CD4-positive, alpha-beta T cell treated with Interleukin-17A for 4 hours (primary cell): ENCODE measurements around the gene RILPL1.
"Not testable (repeated sequence)": the region's sequence is repeated elsewhere in the genome, so short reads cannot be mapped to it uniquely, and the experiment has no call there.

Source experiments
- DNase-seq: peaks from one replicate; pipeline ENCODE4 v3.0.0-alpha.2; 2020; ENCODE audit warnings: mixed read lengths

RILPL1 gene, protein sequence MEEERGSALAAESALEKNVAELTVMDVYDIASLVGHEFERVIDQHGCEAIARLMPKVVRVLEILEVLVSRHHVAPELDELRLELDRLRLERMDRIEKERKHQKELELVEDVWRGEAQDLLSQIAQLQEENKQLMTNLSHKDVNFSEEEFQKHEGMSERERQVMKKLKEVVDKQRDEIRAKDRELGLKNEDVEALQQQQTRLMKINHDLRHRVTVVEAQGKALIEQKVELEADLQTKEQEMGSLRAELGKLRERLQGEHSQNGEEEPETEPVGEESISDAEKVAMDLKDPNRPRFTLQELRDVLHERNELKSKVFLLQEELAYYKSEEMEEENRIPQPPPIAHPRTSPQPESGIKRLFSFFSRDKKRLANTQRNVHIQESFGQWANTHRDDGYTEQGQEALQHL

DNA sequence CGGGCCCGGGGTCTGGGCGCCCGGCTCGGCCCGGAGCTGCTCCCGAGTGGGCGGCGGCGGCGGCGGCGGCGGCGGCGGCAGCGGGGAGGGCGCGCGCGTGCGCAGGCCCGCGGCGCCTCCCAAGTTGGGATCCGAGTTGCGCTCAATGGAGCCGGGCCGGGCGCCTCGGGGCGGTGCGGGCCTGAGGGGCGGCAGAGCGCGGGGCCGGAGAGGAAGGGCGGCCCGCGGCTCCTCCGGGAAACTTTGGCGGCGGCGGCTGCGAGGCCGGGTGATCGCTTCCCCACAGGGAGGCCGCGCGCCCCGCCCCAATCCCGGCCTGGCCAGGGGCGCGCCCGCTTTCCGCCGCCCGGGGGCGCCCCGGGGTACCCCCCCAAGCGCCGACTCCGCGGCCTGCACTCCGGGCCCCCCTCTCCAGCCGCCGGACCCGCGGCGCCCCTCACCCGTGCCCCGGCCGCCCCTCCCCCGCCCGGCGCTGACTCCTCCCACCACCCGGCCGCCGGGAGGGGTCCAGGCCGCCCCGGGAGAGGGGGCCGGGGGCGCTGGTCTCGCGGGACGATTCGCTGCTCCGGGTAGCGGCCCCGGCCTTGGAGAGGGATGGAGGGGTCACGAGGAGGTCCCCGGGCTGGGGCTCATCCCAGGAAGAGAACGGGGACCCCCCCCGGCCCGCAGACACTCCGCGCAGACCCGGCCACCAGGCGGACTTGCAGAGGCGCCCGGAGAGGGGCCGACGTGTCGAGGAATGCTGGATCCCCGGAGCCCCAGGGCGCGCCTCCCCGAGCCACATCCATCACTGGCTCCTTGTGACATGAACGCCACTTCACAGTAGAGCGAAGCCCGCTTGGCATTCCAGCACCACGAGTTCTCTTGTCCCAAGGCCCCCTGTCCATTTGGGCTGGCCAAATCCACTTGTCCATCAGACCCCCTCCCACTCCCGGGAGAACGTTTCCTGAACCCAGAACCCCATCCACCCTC lies at the start of gene RILPL1:
RILPL1 (minus strand) TSS at position 48 of the 972 bp plus-strand sequence. CDS start 237 bp downstream, outside the sequence.
- peak; percentile 66 for DNase-seq

DNA sequence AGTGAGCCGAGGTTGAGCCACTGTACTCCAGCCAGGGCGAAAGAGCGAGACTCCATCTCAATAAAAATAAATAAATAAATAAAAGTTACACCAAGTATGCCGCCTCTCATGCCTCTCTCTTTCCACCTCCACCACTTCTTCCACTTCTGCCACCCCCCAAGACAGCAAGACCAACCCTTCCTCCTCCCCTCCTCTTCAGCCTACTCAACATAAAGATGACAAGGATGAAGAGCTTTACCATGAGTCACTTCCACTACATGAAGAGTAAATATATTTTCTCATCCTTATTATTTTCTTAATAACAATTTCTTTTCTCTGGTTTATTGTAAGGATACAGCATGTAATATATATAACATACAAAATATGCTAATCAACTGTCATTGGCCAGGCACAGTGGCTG lies 47.3 kb upstream of the RILPL1 start:
- no peak for DNase-seq

DNA sequence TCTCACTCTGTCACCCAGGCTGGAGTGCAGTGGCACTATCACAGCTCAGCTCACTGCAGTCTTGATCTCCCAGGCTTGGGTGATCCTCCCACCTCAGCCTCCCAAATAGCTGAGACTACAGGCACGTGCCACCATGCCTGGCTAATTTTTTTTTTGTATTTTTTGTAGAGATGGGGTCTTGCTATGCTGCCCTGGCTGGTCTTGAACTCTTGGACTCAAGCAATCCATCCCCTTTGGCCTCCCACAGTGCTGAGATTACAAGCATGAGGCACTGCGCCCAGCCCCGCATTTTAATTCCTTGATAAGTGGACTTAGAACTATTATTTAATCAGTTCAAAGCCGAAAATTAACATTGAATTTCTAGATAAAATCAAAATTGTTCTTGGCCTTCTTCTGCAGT lies 45.3 kb upstream of the RILPL1 start:
- not testable (repeated sequence) for DNase-seq

DNA sequence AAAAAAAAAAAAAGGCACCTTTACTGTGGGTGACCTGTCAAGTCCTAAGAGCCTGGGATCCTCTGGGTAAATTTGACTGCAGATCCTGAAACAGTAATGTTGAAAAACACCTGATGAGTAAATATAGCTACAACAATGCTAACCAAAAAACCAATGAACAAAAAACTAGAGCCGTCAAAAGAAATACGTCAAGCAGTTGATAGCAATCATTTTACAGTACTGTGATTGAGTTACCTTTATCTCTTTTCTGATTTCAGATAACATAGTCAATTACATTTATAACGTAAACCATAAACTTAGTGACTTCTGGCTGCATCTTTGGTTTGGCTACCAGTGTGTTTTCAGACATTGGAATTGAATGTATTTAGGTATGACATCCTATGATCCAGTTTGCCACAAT lies 44.7 kb upstream of the RILPL1 start:
- no peak for DNase-seq

DNA sequence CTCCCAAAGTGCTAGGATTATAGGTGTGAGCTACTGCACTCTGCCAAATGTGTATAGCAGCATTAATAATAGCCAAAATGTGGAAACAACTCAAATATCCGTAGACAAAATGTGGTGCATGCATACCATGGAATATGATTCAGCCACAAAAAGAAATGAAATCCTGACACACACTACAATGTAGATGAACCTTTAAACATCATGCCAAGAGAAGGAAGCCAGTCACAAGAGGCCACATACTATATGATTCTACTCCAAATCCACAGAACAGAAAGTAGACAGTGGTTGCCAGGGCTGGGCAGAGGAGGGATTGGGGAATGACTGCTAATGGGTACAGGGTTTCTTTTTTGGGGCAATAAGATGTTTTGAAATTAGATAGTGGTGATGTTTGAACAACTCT lies 43.1 kb upstream of the RILPL1 start:
- DNase-seq: no peak

DNA sequence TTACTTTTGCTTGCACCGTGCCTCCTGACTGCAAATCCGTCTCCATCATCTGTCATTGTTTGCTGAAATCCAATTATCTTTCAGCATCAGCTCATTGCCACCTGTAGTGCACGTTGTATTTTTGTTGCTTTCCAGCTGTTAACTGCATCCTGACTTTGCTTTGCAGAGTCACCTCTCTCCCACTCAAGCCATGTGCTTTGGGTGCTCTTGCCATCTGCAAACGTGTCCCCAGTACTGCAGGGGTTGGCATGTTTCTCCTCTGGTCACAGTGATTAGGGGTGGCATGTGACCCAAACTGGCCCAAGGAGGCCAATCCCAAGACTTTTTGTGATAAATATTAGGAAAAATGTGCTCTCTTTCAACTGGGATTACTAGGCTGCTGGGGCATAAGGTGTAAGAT lies 40.4 kb upstream of the RILPL1 start:
- DNase-seq: no peak

DNA sequence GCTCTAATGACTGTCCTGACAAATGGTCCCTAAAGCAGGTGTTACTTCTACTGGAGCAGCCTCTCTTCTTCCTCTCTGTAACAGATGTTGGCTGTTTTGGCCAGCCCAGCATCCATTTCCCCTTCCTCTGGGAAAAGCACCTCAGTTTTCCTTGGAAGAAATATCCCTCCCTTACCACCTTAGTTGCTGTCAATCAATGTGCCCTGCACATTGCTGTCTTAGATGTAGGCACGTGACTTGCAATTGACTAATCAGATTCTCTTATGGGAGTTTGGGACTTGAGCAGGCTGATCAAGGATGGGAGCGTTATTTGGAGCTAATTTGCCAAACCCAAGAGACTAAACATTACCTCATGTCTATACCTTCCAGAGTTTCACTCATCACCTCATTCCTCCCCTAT lies 38.9 kb upstream of the RILPL1 start:
- DNase-seq: no peak

DNA sequence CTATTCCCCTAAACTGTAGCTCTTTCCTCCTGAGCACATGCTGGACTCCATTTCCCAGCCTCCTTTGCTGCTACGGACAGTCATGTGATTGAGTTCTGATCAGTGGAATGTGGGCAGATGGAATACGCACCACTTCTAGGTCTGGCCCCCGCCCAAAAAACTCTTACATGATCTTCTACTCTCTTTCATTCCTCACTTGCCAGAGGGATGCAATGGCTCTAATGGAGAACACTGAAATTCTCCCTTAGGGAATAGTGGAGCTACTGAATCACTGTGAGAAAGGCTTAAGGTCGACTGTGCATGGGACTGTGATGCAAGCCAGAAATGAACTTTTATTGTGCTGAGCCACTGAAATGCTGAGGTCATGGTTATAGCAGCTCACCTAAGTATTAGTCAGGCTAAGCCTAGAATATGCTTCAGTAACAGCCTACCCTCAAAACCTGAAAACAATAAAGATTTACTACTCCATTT lies 37.9 kb upstream of the RILPL1 start:
- no peak for DNase-seq

DNA sequence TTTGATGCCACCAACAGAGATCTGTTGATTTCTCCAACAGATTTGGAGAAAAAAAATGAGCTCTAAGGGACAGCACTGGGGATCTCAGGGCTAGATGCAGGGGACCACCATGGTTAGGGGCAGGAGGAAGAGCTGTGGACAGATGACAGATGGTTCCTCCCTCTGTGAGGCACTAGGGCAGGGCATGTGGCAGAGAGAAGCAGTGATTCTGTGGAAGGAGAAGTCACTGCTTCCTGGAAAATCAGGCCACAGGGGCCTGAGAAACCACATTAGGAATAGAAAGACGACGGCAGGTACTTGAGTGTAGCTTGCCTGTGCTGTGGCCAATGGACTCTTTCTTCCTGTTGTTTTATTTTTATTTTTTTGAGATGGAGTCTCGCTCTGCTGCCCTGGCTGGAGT lies 25.9 kb upstream of the RILPL1 start:
- DNase-seq: no peak

DNA sequence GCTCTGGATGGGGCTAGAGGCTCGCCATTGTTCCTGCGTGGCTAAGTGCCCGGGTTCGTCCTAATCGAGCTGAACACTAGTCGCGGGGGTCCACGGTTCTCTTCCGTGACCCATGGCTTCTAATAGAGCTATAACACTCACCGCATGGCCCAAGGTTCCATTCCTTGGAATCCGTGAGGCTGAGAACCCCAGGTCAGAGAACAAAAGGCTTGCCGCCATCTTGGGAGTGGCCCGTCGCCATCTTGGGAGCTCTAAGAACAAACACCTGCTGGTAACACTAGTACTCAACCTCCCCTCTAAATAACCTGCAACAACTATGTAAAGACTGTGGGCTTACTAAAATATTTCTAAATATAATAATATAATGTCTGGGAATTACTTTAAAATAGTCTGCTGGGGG lies 25.0 kb upstream of the RILPL1 start:
- DNase-seq: not testable (repeated sequence)

DNA sequence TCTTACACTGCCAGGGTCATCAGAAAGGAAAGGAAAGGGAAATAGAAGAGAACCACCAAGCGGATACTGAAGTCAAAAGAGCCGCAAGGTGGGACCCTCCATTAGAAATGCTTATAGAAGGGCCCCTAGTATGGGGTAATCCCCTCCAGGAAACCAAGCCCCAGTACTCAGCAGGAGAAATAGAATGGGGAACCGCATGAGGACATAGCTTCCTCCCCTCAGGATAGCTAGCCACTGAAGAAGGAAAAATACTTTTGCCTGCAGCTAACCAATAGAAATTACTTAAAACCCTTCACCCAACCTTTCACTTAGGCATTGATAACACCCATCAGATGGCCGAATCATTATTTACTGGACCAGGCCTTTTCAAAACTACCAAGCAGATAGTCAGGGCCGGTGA lies 21.3 kb upstream of the RILPL1 start:
- not testable (repeated sequence) for DNase-seq

DNA sequence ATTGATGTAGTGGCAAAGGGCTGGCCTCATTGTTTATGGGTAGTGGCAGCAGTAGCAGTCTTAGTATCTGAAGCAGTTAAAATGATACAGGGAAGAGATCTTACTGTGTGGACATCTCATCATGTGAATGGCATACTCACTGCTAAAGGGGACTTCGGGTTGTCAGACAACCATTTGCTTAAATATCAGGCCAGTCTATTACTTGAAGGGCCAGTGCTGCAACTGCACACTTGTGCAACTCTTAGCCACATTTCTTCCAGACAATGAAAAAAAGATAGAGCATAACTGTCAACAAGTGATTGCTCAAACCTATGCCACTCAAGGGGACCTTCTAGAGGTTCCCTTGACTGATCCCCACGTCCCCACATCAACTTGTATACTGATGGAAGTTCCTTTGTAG lies 20.6 kb upstream of the RILPL1 start:
- not testable (repeated sequence) for DNase-seq

DNA sequence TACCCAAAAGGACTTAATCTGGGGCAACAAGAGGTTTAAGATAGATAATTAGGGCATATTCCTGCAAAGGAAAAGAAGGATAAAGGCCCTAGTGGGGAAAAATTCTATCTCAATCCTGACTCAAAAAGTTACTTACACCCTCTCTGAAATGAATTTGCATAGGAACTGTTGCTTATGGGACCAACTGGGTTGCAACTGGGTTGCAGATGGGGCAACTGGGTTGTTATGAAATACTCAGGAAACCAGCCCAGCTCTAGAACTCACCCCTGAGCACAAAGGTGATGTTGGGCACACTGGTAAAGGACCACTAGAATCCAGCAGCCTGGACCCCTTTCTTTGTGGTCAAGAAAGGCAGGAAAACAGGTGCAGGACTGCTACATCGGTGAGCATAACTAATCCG lies 17.2 kb upstream of the RILPL1 start:
- DNase-seq: no peak

DNA sequence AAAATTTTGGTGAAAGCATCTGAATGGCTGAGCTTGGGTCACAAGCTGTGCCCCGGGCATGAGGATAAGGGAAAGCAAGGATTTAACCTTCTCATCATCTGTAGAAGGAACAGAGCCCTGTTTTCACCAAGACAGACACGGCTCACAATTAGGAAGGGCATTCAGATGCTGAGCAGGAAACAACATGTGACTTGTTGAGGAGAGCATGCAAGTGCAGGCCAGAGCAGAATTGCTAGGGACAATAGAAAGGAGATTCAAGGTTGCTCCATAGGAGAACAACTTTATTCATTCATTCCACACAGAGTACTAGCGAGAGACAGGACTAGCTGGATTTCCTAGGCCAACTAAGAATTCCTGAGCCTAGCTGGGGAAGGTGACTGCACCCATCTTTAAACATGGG lies 14.6 kb upstream of the RILPL1 start:
- DNase-seq: no peak

DNA sequence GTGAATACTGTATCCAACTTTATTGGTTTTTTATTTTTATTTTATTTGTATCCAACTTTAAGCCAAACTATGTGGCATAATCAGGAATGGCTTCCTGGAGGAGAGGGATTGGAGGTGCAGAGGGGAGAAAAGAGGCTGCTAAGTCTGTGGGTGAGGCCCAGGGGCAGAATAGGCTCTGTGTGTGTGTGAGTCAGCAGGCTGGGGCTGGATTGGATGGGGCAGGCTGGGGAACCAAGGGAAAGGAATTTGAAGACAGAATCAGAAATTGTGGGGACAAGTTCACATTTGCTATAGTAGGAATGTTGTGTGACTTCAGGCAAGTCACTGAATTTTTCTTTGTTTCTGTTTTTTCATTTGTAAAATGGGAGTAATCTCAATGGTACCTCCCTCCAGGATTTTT lies 12.8 kb upstream of the RILPL1 start:
- no peak for DNase-seq

DNA sequence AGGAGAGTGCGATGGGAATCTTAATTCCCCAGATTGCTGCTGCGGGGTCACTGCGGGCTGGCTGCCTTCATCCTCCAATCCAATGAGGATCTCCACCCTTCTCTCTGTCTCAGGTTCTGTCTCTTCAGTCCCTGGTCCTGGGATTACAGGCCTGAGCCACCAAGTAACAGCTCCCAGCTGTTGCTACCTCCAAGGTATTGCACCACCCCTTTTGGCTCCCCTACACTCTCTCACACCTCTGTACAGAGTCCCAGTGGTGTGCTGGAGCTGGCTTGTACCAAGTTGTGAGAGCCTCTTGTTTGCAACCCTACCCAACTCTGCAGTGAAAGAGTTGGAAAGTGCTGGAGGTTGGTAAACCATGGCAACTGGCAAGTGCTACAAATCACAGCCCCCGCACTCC lies 10.0 kb upstream of the RILPL1 start:
- no peak for DNase-seq

DNA sequence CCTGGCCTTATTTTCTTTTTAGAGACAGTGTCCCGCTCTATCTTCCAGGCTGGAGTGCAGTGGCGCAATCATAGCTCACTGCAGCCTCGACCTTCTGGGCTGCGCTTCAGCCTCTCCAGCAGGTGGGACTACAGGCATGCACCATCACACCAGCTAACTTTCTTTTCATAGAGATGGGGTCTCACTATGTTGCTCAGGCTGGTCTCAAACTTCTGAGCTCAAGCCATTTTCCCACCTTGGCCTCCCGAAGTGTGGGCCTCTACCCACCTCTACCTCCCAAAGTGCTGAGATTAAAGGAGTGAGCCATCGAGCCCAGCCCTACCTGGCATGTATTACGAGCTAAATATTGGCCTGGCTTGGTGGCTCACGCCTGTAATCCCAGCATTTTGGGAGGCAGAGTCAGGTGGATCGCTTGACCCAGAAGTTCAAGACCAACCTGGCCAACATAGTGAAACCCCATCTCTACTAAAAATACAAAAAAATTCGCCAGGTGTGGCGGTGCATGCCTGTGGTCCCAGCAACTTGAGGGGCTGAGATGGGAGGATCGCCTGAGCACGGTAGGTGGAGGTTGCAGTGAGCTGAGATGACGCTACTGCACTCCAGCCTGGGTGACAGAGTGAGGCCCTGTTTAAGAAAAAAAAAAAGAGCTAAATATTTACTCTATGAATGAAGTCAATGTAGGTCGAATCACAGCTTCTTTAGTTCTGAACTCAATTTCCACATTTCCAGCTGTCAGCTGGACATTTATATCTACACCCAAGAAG lies 7.6 kb upstream of the RILPL1 start:
- no peak for DNase-seq

DNA sequence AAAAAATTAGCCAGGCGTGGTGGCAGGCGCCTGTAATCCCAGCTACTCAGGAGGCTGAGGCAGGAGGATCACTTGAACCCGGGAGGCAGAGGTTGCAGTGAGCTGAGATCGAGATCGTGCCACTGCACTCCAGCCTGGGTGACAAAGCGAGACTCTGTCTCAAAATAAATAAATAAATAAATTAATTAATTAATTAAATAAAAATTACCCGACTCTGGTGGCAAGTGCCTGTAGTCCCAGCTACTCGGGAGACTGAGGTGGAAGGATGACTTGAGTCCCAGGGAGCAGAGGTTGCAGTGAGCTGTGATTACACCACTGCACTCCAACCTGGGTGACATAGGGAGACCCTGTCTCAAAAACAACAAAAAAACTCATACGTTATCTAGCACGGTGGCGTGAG lies 2.4 kb upstream of the RILPL1 start:
- DNase-seq: not testable (repeated sequence)

DNA sequence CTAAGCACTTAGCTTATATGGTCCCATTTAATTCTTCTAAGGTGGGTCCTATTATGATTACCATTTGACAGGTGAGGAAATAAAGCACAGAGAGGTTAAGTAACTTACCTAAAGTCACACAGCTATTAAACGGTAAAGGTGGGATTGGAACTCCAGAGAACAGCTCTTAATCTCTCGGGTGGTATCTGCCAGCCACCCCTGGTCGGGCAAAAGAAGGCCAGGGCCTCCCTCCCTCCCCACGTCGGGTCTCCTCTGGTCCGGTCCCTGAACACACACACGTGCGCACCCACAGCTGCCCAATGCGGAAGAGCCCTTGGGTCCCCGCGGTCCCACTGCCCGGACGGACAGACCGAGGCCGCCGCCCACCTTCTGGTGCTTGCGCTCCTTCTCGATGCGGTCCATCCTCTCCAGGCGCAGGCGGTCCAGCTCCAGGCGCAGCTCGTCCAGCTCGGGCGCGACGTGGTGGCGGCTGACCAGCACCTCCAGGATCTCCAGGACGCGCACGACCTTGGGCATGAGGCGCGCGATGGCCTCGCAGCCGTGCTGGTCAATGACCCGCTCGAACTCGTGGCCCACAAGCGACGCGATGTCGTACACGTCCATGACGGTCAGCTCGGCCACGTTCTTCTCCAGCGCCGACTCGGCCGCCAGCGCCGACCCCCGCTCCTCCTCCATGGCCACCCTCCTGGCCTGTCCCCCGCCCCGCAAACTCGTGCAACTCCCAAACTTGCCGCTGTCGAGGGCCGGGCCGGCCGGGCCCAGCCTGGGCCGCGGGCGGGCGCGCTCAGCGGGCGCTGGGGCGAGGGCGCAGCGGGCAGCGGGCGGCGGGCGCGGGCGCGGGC lies 490 bp downstream of the RILPL1 start:
- DNase-seq: peak; percentile 12

DNA sequence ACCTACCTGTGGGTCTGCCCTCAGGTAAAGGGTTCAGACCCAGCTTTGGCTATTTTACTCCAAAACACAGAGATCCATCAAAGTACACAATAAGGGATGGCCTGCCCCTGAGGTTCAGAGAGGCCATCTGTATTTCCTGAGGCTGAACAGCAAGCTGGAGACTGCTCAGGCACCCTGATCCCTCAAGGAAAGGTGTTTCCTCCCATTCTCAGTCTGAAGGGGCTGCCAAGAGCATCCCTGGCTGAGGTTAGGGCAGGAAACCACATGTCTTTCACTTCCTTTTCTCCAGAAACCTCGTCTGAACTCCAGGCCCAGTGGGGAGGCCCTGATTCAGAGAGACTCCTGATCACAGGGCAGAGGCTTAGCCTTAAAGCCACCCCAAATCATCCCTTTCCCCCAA lies 1.5 kb downstream of the RILPL1 start:
- peak; percentile 23 for DNase-seq

DNA sequence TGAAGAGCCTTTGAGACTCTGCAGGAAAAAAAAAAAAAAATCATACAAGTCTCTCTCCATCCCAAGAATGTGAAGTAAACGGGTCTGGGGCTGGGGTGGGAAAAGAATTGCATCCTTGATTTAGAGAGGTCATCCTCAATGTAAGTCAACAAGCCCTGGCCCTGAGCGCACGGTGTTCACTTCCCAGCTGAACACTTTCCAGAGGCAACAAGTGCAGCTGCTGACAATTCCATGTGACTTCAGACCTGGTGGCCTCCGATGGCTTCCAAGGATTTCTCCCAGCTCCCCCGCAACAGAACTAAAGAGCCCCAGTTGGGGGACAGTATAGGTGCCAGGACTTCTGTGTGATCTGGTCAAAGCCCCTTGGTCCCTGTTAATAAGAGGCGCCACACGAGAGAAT lies 2.4 kb downstream of the RILPL1 start:
- DNase-seq: no peak

DNA sequence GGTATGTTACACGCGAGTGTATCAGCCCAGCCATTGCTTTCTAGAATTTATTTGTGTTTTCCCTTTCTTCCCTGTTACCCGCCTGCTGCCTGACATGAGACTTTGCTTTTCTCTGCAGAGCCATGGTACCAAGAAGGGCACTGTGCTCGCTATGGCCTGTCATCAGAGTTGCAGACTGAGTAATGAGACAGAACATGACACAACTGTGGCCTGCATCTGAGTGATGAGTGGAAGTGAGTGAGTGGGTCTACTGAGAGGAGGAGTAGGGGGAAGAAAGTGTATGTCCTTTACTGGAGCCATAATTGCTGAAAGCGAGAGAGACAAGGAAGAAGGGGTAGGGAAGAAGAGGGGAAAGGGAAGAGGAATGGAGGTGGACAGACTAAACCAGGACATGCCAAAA lies 2.9 kb downstream of the RILPL1 start:
- DNase-seq: no peak
